Uterus (tissue), 2 donors: ENCODE data around the gene HIP1R.

Source experiments
- POLR2A ChIP-seq, 2 donors: fragments of 450-650 bp; IDR thresholded peaks; one replicate each; pipeline ENCODE4 v1.6.1; 2016; ENCODE audit warnings: antibody characterized with exemption in 2 of 2, mild to moderate bottlenecking in 1 of 2, moderate library complexity in 1 of 2
- TF ChIP-seq, protein P1 (sequence below), 4 experiments: fragments of 200-600 bp in 2 of 4; fragments of 450-650 bp in 2 of 4; sonication (generic) in 2 of 4; IDR thresholded peaks; one replicate each; pipeline ENCODE4 v1.5.1; 2016 to 2019; ENCODE audit warnings: antibody characterized with exemption in 4 of 4, mild to moderate bottlenecking in 2 of 4, moderate library complexity in 1 of 4

- TF ChIP-seq, protein P1, sequence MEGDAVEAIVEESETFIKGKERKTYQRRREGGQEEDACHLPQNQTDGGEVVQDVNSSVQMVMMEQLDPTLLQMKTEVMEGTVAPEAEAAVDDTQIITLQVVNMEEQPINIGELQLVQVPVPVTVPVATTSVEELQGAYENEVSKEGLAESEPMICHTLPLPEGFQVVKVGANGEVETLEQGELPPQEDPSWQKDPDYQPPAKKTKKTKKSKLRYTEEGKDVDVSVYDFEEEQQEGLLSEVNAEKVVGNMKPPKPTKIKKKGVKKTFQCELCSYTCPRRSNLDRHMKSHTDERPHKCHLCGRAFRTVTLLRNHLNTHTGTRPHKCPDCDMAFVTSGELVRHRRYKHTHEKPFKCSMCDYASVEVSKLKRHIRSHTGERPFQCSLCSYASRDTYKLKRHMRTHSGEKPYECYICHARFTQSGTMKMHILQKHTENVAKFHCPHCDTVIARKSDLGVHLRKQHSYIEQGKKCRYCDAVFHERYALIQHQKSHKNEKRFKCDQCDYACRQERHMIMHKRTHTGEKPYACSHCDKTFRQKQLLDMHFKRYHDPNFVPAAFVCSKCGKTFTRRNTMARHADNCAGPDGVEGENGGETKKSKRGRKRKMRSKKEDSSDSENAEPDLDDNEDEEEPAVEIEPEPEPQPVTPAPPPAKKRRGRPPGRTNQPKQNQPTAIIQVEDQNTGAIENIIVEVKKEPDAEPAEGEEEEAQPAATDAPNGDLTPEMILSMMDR (IDR thresholded peaks at IDR 0.05): no peak
- no peak for TF ChIP-seq POLR2A (IDR thresholded peaks at IDR 0.05)
Observed at GRCh38 chr12:122909442-122910288, 74.4 kb downstream of the HIP1R start.
